CD14-positive monocyte (primary cell): Measurements from ENCODE around the gene KIAA1328. TPM values are rescaled to one million over a fixed set of nuclear protein-coding genes. Genes with fewer than 3 reads are reported as not detected.

Source experiments
- DNase-seq, 3 donors: peaks; one replicate each; pipeline ENCODE4 v3.0.0-alpha.2; 2011 to 2022
- H2AFZ ChIP-seq: 2 replicates; pipeline ENCODE4 v1.6.0; 2012; ENCODE audit warnings: mild to moderate bottlenecking, low read depth, low read length, inconsistent platforms; ENCODE audit not compliant: insufficient read depth, poor library complexity, severe bottlenecking
- H3K27ac ChIP-seq, 2 donors: 1 replicate in 1 of 2; 2 replicates in 1 of 2; pipeline ENCODE4 v1.5.1; 2012 to 2013; ENCODE audit warnings: low read length in 2 of 2, control low read depth in 1 of 2, inconsistent platforms in 1 of 2, low read depth in 1 of 2, mild to moderate bottlenecking in 1 of 2
- H3K27me3 ChIP-seq, 2 donors: one replicate each; pipeline versions ENCODE4 v1.6.0 to v1.6.1; 2011 to 2013; ENCODE audit warnings: low read length in 2 of 2; ENCODE audit not compliant: control insufficient read depth in 2 of 2, insufficient read depth in 2 of 2
- H3K36me3 ChIP-seq, 2 donors: replicated peaks in 1 of 2; 1 replicate in 1 of 2; 2 replicates in 1 of 2; pipeline versions ENCODE4 v1.5.1 to v1.6.1; 2012 to 2013; ENCODE audit warnings: low read length in 2 of 2, control low read depth in 1 of 2, inconsistent platforms in 1 of 2, mild to moderate bottlenecking in 1 of 2; ENCODE audit not compliant: insufficient read depth in 2 of 2, control insufficient read depth in 1 of 2
- H3K4me1 ChIP-seq, 2 donors: 1 replicate in 1 of 2; 2 replicates in 1 of 2; pipeline versions ENCODE4 v1.5.1 to v1.6.1; 2012 to 2013; ENCODE audit warnings: low read length in 2 of 2, control low read depth in 1 of 2, inconsistent platforms in 1 of 2, mild to moderate bottlenecking in 1 of 2, moderate library complexity in 1 of 2; ENCODE audit not compliant: insufficient read depth in 2 of 2, control insufficient read depth in 1 of 2
- H3K4me2 ChIP-seq: replicated peaks from 2 replicates; pipeline ENCODE3; 2012; ENCODE audit warnings: low read length, moderate library complexity, mild to moderate bottlenecking; ENCODE audit not compliant: poor library complexity, severe bottlenecking; ENCODE audit errors: extremely low read depth
- H3K4me3 ChIP-seq, 3 experiments: fragments of 200-600 bp in 1 of 3; sonication (generic) in 1 of 3; replicated peaks in 1 of 3; 1 replicate in 2 of 3; 2 replicates in 1 of 3; pipeline ENCODE4 v1.5.1; 2011 to 2013; ENCODE audit warnings: low read length in 3 of 3, mild to moderate bottlenecking in 3 of 3, control low read depth in 2 of 3, low read depth in 2 of 3, inconsistent platforms in 1 of 3, moderate library complexity in 1 of 3
- H3K79me2 ChIP-seq: 2 replicates; pipeline ENCODE4 v1.6.0; 2012; ENCODE audit warnings: mild to moderate bottlenecking, control low read depth, inconsistent platforms, low read length, moderate library complexity; ENCODE audit not compliant: insufficient read depth
- H3K9ac ChIP-seq: 2 replicates; pipeline ENCODE4 v1.6.0; 2017; ENCODE audit warnings: low read length, mild to moderate bottlenecking; ENCODE audit not compliant: insufficient read depth, poor library complexity, severe bottlenecking
- H3K9me3 ChIP-seq, 2 donors: replicated peaks in 1 of 2; 1 replicate in 1 of 2; 2 replicates in 1 of 2; pipeline versions ENCODE4 v1.5.1 to v1.6.1; 2012 to 2013; ENCODE audit warnings: low read length in 2 of 2, control low read depth in 1 of 2; ENCODE audit not compliant: control insufficient read depth in 1 of 2, insufficient read depth in 1 of 2
- H4K20me1 ChIP-seq: 2 replicates; pipeline ENCODE4 v1.6.0; 2012; ENCODE audit warnings: mild to moderate bottlenecking, low read length, control low read depth, moderate library complexity; ENCODE audit not compliant: insufficient read depth
- H3K27ac Mint-ChIP-seq, 7 donors: one replicate each; pipeline ENCODE4 v1.8.0; 2020; ENCODE audit warnings: mild to moderate bottlenecking in 7 of 7, mixed read lengths in 7 of 7, moderate library complexity in 6 of 7, inconsistent platforms in 2 of 7
- H3K27me3 Mint-ChIP-seq, 3 donors: one replicate each; pipeline ENCODE4 v1.8.0; 2021 to 2022; ENCODE audit warnings: low read depth in 3 of 3, mild to moderate bottlenecking in 3 of 3, mixed read lengths in 3 of 3, moderate library complexity in 3 of 3, inconsistent platforms in 1 of 3
- H3K36me3 Mint-ChIP-seq, 2 donors: one replicate each; pipeline ENCODE4 v1.8.0; 2020; ENCODE audit warnings: mixed read lengths in 2 of 2, inconsistent platforms in 1 of 2, mild to moderate bottlenecking in 1 of 2
- H3K4me1 Mint-ChIP-seq: one replicate; pipeline ENCODE4 v1.8.0; 2020; ENCODE audit warnings: mild to moderate bottlenecking, mixed read lengths
- H3K4me3 Mint-ChIP-seq, 2 donors: one replicate each; pipeline ENCODE4 v1.8.0; 2020; ENCODE audit warnings: mild to moderate bottlenecking in 2 of 2, mixed read lengths in 2 of 2, moderate library complexity in 1 of 2
- H3K9me3 Mint-ChIP-seq, 7 donors: one replicate each; pipeline ENCODE4 v1.8.0; 2020 to 2022; ENCODE audit warnings: mixed read lengths in 7 of 7, mild to moderate bottlenecking in 6 of 7, moderate library complexity in 6 of 7, inconsistent platforms in 2 of 7
- CTCF ChIP-seq: fragments of 200-600 bp; IDR thresholded peaks from one replicate; pipeline ENCODE4 v1.8.0; 2022; ENCODE audit warnings: antibody characterized with exemption, mild to moderate bottlenecking
- WGBS: methylation state at CpG from one replicate; pipeline ENCODE4 v1.1.5; 2013; ENCODE audit warnings: missing lambda C conversion rate; ENCODE audit not compliant: insufficient coverage; 5-methylcytosine and 5-hydroxymethylcytosine counted together
- intact Hi-C, 2 donors: fragments of 100-400 bp; cut with micrococcal nuclease; formaldehyde crosslinking; loops; one replicate each; pipeline versions ENCODE4 v1.15.0 to v1.15.1; 2023
- polyA plus RNA-seq, 3 donors: library from polyadenylated mRNA; depleted of rRNA in 1 of 3; unstranded in 2 of 3; stranded (reverse) in 1 of 3; fragments of 300-500 nt in 2 of 3; fragments of >200 nt in 1 of 3; fragmentation: Illumina TruSeq in 2 of 3; gene quantifications; 1 replicate in 2 of 3; 2 replicates in 1 of 3; pipeline ENCODE4 v1.2.3, GENCODE V29; 2012 to 2021

Gene KIAA1328
- polyA plus RNA-seq, 3 donors, result 3.7 to 3.9 (median 3.8) TPM

GRCh38 chr18:37084912-37085311 lies 256.0 kb downstream of the KIAA1328 start:
- 97% methylated on average over 3 of the region's 6 CpGs for WGBS
- Histone ChIP-seq H3K9me3 (peaks cover 5% of the 10 kb centered on the region in 2 donors), H3K4me2 (no peak overlapping the region), H2AFZ (no peak overlapping the region), H3K4me3 (no peak overlapping the region), H3K9ac (no peak overlapping the region), H4K20me1 (no peaks in the 10 kb centered on the region), H3K36me3 (no peaks in the 10 kb centered on the region), H3K27ac (no peak overlapping the region), H3K27me3 (no peaks in the 10 kb centered on the region), H3K4me1 (no peaks in the 10 kb centered on the region), H3K79me2 (no peaks in the 10 kb centered on the region)
- H3K4me1 Mint-ChIP-seq, result no peaks in the 10 kb centered on the region
- peaks cover 0 to 1% (median 0%) of the 10 kb centered on the region in 3 donors for H3K27me3 Mint-ChIP-seq
- intact Hi-C loops, result no loop called here
- no peaks in the 10 kb centered on the region for H3K36me3 Mint-ChIP-seq
- no peak overlapping the region for H3K27ac Mint-ChIP-seq
- DNase-seq, result no peak
- TF ChIP-seq CTCF, result no peak
- no peak overlapping the region for H3K4me3 Mint-ChIP-seq
- H3K9me3 Mint-ChIP-seq, result peaks cover 6 to 21% (median 10%) of the 10 kb centered on the region in 7 donors

GRCh38 chr18:37085362-37085761 lies 256.4 kb downstream of the KIAA1328 start:
- intact Hi-C loops, result no loop called here
- peaks cover 6 to 21% (median 10%) of the 10 kb centered on the region in 7 donors for H3K9me3 Mint-ChIP-seq

More at GRCh38 chr18:37085362-37085761, 256.4 kb downstream of the KIAA1328 start:
- H3K4me3 Mint-ChIP-seq, result no peak overlapping the region
- no peak for DNase-seq
- H2AFZ ChIP-seq, result no peak overlapping the region
- H3K27ac ChIP-seq, result no peak overlapping the region
- TF ChIP-seq CTCF, result no peak
- peaks cover 5% of the 10 kb centered on the region in 2 donors for H3K9me3 ChIP-seq
- H3K27ac Mint-ChIP-seq, result no peak overlapping the region
- H3K27me3 ChIP-seq, result no peaks in the 10 kb centered on the region
- H4K20me1 ChIP-seq, result no peaks in the 10 kb centered on the region
- H3K27me3 Mint-ChIP-seq, result peaks cover 0 to 1% (median 0%) of the 10 kb centered on the region in 3 donors
- H3K9ac ChIP-seq, result no peak overlapping the region
- no peaks in the 10 kb centered on the region for H3K79me2 ChIP-seq
- no peaks in the 10 kb centered on the region for H3K4me1 Mint-ChIP-seq
- WGBS, result no CpG with 5 or more reads among the region's 2 CpGs
- H3K4me1 ChIP-seq, result no peaks in the 10 kb centered on the region
- no peak overlapping the region for H3K4me3 ChIP-seq
- H3K36me3 Mint-ChIP-seq, result no peaks in the 10 kb centered on the region
- H3K36me3 ChIP-seq, result no peaks in the 10 kb centered on the region
- no peak overlapping the region for H3K4me2 ChIP-seq
